NCI-H2029 (cell line): ENCODE results near the gene CTU2.

Source experiments
- DNase-seq: peaks from one replicate; lab custom pipeline; 2025; lab: John Stamatoyannopoulos, UW

Gene CTU2

DNA sequence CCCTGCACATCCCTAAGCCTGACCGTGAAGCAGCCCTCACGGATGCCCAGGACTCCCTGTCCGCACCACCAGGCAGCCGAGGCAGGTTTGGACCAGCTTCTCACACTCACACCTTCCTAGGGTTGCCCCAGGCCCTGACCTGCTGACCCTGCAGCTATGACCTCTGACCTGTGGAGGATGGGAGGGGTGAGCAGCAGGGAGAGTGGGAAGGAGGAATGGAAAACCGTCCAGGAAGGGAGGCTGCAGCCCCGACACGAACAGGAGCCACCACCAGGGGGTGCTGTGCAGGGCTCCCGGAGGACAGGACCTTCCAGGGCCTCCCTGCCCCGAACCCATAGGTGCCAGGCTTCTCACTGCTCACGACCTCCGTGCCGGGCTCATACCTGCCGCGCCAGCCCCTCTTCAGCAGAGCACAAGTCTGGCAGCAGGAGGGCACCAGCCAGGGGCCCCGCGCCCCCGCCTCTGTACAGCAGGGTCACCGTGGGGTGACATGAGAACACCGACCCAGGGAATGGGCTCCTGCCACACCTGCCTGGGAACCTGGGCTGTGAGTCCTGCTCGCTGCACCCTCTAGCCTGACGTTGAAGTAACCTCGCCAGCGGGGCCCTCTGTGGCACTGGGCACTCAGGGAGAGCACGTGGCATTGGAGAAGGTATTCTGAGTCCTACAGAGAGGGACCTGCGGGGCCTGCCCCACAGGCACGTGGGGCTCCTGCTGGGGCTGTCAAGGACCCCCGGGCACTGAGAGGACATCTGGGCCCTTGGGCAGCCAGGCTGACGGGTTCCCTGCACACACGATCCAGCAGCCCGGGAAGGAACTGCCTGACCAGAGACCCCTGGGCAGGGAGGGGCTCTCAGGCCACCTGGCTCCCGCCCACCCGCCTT, 37.6 kb downstream of the CTU2 start:
- peak; percentile 17 for DNase-seq

DNA sequence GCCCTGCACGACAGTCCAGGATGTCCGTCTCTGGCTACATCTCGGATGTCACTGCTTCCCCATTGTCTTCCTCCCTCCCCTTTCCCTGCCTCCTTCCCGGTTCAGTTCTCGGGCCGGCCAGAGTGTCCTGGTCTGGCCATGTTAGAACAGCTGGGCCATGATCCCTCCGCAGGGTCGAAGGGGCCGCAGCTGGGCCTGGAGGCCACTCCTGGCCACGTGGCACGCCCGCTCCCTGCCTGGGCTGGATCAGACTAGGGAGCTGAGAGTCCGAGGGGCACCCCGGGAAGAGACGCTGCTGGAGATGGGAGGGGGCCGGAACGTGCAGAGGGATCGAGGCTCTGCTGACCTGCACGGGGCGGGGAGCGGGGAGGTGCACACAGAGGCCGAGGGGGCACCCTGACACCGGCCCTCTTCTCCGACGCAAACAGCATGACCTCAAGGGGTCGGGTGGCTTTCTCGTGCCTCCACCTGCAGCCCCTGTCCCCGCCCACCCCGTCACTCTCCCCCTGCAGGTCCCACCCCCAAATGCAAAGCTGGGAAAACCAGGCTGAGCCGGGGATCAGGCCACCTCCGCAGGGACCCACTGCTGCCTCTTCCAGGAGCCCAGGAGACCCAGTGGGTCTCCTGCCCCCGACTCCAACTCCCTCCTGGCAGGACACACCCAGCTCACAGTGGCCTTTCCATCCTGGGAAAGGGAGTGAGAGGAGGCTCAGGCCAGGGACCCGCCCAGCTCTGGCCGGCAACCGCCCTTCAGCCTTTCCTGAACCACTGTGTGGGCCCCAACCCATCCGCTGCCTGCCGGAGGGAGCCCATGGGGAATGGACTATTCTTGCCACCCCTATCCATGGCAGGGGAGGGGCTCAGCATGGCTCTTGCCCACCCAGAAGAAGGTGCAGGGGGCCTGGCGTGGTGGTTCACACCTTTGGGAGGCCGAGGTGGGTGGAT, 38.5 kb downstream of the CTU2 start:
- DNase-seq, result no peak

DNA sequence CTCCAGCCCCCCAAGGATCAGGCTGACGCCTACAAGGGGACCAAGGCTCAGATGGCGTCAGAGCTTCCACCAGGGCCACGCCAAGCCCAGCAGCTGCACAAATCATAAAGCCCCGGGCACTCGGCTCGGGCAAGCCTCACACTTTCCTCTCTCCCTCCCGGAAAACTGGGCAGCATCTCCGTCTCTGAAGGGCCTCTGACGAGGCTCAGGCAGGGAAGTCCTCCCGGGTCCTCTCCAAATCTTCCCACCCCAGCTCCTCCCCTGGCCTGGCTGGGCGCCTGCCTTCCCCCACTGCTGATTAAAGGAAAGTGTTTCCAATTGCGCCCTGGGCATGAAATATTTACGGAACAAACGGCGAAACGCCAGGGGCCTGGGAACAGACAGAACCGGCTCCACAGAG, 40.2 kb downstream of the CTU2 start:
- no peak for DNase-seq

GRCh38 chr16:88747588-88748301, 41.4 kb downstream of the CTU2 start:
- DNase-seq, result peak; percentile 64

- DNase-seq, result no peak
Observed at GRCh38 chr16:88748364-88748763, 42.1 kb downstream of the CTU2 start.

GRCh38 chr16:88749358-88749757, 43.1 kb downstream of the CTU2 start:
- DNase-seq, result no peak

- no peak for DNase-seq
Observed at GRCh38 chr16:88750854-88751253, 44.6 kb downstream of the CTU2 start.

- no peak for DNase-seq
Observed at GRCh38 chr16:88752386-88753002, 46.2 kb downstream of the CTU2 start.

GRCh38 chr16:88753191-88753590, 46.9 kb downstream of the CTU2 start:
- no peak for DNase-seq

DNA sequence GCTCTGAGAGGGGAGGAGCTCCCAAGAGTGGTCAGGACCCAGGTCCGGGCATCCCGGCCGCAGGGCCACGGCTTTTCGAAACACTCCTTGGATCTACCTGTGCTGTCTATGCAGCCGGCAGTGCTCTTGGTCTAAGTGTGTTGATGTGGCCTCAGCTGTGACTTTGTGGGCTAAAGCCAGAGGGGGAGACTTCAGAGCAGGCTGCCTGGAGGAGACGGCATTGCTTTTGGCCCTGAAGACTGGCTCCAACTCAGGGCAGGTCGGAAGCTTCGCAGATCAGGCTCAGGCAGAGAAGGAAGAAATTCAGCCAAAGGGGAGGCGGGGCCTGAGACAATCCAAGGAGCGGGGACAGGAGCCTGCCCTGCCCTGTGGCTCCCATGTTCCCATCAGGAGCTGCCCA, 47.3 kb downstream of the CTU2 start:
- DNase-seq, result no peak

GRCh38 chr16:88754109-88754911, 48.0 kb downstream of the CTU2 start:
- no peak for DNase-seq

- DNase-seq, result no peak
Observed at GRCh38 chr16:88754912-88755744, 48.8 kb downstream of the CTU2 start.

- no peak for DNase-seq
Observed at GRCh38 chr16:88755745-88756443, 49.6 kb downstream of the CTU2 start.

GRCh38 chr16:88758227-88758943, 52.1 kb downstream of the CTU2 start:
- no peak for DNase-seq

- DNase-seq, result no peak
Observed at GRCh38 chr16:88758944-88759244, 52.6 kb downstream of the CTU2 start.

DNA sequence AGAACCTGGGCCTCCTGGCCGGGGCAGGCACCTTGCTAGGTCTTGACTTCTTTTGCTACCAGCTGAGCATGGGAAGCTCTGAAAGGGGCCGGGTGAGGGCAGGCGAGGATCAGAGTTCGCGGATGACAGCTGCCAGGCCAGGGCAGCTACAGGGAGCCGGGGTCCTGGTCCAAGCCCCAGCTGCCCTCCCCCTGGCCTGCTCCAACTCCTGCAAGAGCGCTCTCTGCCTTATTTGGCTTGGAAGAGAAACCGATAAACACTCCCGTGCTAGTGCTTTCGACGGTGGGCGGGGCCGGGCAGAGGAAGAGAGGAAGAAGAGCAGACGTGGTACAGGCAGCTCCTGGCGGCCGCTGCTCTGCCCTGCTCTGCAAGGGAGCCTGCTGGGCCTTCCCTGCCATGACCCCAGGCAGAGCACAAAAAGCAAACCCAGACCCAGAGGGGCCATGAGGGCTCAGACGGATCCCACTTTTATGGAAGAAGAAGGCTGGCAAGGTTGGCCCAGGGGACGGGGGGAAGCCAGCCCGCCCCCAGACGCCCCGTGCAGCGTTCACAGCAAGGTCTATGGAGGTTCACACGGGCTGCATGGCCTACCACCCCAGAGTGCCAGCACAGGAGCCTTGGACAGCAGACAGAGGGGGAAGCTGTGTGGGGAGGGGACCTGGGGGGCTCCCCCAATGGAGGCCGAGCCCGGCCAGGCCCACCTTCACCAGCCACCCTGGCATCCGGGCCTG, 53.1 kb downstream of the CTU2 start:
- peak; percentile 48 for DNase-seq

GRCh38 chr16:88759976-88760350, 53.7 kb downstream of the CTU2 start:
- no peak for DNase-seq

- DNase-seq, result no peak
Observed at GRCh38 chr16:88760424-88761142, 54.3 kb downstream of the CTU2 start.
